H9 (cell line): ENCODE data around the gene DOK5. TPM values are rescaled to one million over a fixed set of nuclear protein-coding genes. Genes with fewer than 3 reads are reported as not detected.

Experiments used
- DNase-seq: peaks from one replicate; pipeline ENCODE4 v3.0.0-alpha.2; 2017
- H2AFZ ChIP-seq: one replicate; pipeline ENCODE4 v1.6.1; 2013; ENCODE audit warnings: mild to moderate bottlenecking, low read length, control low read depth, moderate library complexity
- H2AK5ac ChIP-seq: 2 replicates; pipeline ENCODE4 v1.6.1; 2013; ENCODE audit warnings: low read length, control low read depth, mixed read lengths; ENCODE audit not compliant: insufficient read length
- H2BK120ac ChIP-seq: one replicate; pipeline ENCODE4 v1.6.1; 2013; ENCODE audit warnings: low read depth, mild to moderate bottlenecking, low read length, control low read depth, inconsistent platforms; ENCODE audit not compliant: poor library complexity, severe bottlenecking
- H2BK12ac ChIP-seq: 2 replicates; pipeline ENCODE4 v1.6.1; 2013; ENCODE audit warnings: low read length, control low read depth, mixed read lengths, low read depth; ENCODE audit not compliant: insufficient read length
- H2BK15ac ChIP-seq: 2 replicates; pipeline ENCODE4 v1.6.1; 2013; ENCODE audit warnings: low read depth, low read length, control low read depth
- H2BK20ac ChIP-seq: one replicate; pipeline ENCODE4 v1.6.1; 2013; ENCODE audit warnings: low read depth, mild to moderate bottlenecking, low read length, control low read depth, inconsistent platforms; ENCODE audit not compliant: poor library complexity, severe bottlenecking
- H2BK5ac ChIP-seq: 2 replicates; pipeline ENCODE4 v1.6.1; 2013; ENCODE audit warnings: low read length, control low read depth, mixed read lengths; ENCODE audit not compliant: insufficient read length
- H3K14ac ChIP-seq: 2 replicates; pipeline ENCODE4 v1.6.1; 2013; ENCODE audit warnings: low read length, control low read depth; ENCODE audit not compliant: insufficient read depth
- H3K18ac ChIP-seq: 2 replicates; pipeline ENCODE4 v1.6.1; 2013; ENCODE audit warnings: low read depth, mild to moderate bottlenecking, mixed read lengths, low read length, control low read depth; ENCODE audit not compliant: insufficient read length
- H3K23ac ChIP-seq: 2 replicates; pipeline ENCODE4 v1.6.1; 2013; ENCODE audit warnings: low read length, control low read depth, mixed read lengths, low read depth; ENCODE audit not compliant: insufficient read length
- H3K23me2 ChIP-seq: 2 replicates; pipeline ENCODE4 v1.6.1; 2013; ENCODE audit warnings: low read depth, mild to moderate bottlenecking, mixed read lengths, low read length, control low read depth; ENCODE audit not compliant: insufficient read length, poor library complexity, severe bottlenecking
- H3K27ac ChIP-seq: 2 replicates; pipeline ENCODE4 v1.5.1; 2013; ENCODE audit warnings: low read length, control low read depth, mixed read lengths, low read depth; ENCODE audit not compliant: insufficient read length
- H3K27me3 ChIP-seq: 2 replicates; pipeline ENCODE4 v1.6.1; 2013; ENCODE audit warnings: low read length, control low read depth, inconsistent platforms; ENCODE audit not compliant: insufficient read depth
- H3K4ac ChIP-seq: 2 replicates; pipeline ENCODE4 v1.6.1; 2013; ENCODE audit warnings: low read depth, mild to moderate bottlenecking, control low read depth, inconsistent platforms, low read length, moderate library complexity
- H3K4me1 ChIP-seq: 2 replicates; pipeline ENCODE4 v1.6.1; 2013; ENCODE audit warnings: low read length, control low read depth, inconsistent platforms; ENCODE audit not compliant: insufficient read depth
- H3K4me2 ChIP-seq: 2 replicates; pipeline ENCODE4 v1.6.1; 2013; ENCODE audit warnings: low read length, control low read depth, mixed read lengths; ENCODE audit not compliant: insufficient read length, insufficient read depth
- H3K56ac ChIP-seq: 2 replicates; pipeline ENCODE4 v1.6.1; 2013; ENCODE audit warnings: low read depth, mild to moderate bottlenecking, mixed read lengths, low read length, control low read depth; ENCODE audit not compliant: insufficient read length
- H3K79me1 ChIP-seq: 2 replicates; pipeline ENCODE4 v1.6.1; 2013; ENCODE audit warnings: low read depth, mild to moderate bottlenecking, moderate library complexity, low read length, control low read depth, inconsistent platforms; ENCODE audit not compliant: insufficient read depth, poor library complexity, severe bottlenecking
- H3K79me2 ChIP-seq: 2 replicates; pipeline ENCODE4 v1.6.1; 2013; ENCODE audit warnings: low read length, control low read depth, inconsistent platforms; ENCODE audit not compliant: insufficient read depth
- H3K9ac ChIP-seq: 2 replicates; pipeline ENCODE4 v1.6.1; 2013; ENCODE audit warnings: low read length, control low read depth, mixed read lengths; ENCODE audit not compliant: insufficient read length; ENCODE audit errors: extremely low read depth
- H3K9me3 ChIP-seq: one replicate; pipeline ENCODE4 v1.6.1; 2013; ENCODE audit warnings: low read depth, low read length, inconsistent platforms; ENCODE audit not compliant: control insufficient read depth
- H3T11ph ChIP-seq: one replicate; pipeline ENCODE4 v1.6.1; 2013; ENCODE audit warnings: mild to moderate bottlenecking, low read length, control low read depth, inconsistent platforms
- H4K20me1 ChIP-seq: one replicate; pipeline ENCODE4 v1.6.1; 2013; ENCODE audit not compliant: control insufficient read depth, insufficient read length, insufficient read depth
- H4K5ac ChIP-seq: 2 replicates; pipeline ENCODE4 v1.6.1; 2013; ENCODE audit warnings: low read depth, mild to moderate bottlenecking, mixed read lengths, low read length, control low read depth; ENCODE audit not compliant: insufficient read length
- H4K8ac ChIP-seq: replicated peaks from 2 replicates; pipeline ENCODE4 v1.6.1; 2013; ENCODE audit warnings: low read length, control low read depth, mixed read lengths, low read depth; ENCODE audit not compliant: insufficient read length
- H4K91ac ChIP-seq: 2 replicates; pipeline ENCODE4 v1.6.1; 2013; ENCODE audit warnings: low read depth, mild to moderate bottlenecking, moderate library complexity, mixed read lengths, low read length, control low read depth; ENCODE audit not compliant: insufficient read length
- H3K27ac Mint-ChIP-seq, 3 experiments: 2 replicates in 2 of 3; 3 replicates in 1 of 3; pipeline ENCODE4 v1.8.0; 2020 to 2021; ENCODE audit warnings: mixed read lengths in 3 of 3, mild to moderate bottlenecking in 1 of 3, moderate library complexity in 1 of 3
- H3K27me3 Mint-ChIP-seq: 2 replicates; pipeline ENCODE4 v1.8.0; 2021; ENCODE audit warnings: low read depth, mild to moderate bottlenecking, moderate library complexity, mixed read lengths
- H3K36me3 Mint-ChIP-seq, 3 experiments: 2 replicates in 2 of 3; 3 replicates in 1 of 3; pipeline ENCODE4 v1.8.0; 2020 to 2021; ENCODE audit warnings: low read depth in 3 of 3, mixed read lengths in 3 of 3; ENCODE audit not compliant: insufficient read depth in 1 of 3
- H3K4me1 Mint-ChIP-seq, 2 experiments: 2 replicates each; pipeline ENCODE4 v1.8.0; 2020; ENCODE audit warnings: mixed read lengths in 2 of 2
- H3K4me3 Mint-ChIP-seq, 2 experiments: 2 replicates in 1 of 2; 3 replicates in 1 of 2; pipeline ENCODE4 v1.8.0; 2020 to 2021; ENCODE audit warnings: mild to moderate bottlenecking in 2 of 2, mixed read lengths in 2 of 2, moderate library complexity in 1 of 2
- H3K9me3 Mint-ChIP-seq, 2 experiments: 2 replicates in 1 of 2; 3 replicates in 1 of 2; pipeline ENCODE4 v1.8.0; 2020; ENCODE audit warnings: mild to moderate bottlenecking in 2 of 2, mixed read lengths in 2 of 2, moderate library complexity in 1 of 2
- CTCF ChIP-seq: fragments of 200-600 bp; sonication (generic); conservative IDR thresholded peaks from 3 replicates; pipeline ENCODE4 v1.8.0; 2021; ENCODE audit warnings: antibody characterized with exemption, mild to moderate bottlenecking
- WGBS: extraction: QIAGEN DNeasy Blood & Tissue Kit; methylation state at CpG from one replicate; pipeline ENCODE4 v1.1.7; 2013; ENCODE audit warnings: missing lambda C conversion rate, low lambda C conversion rate, mixed read lengths; ENCODE audit not compliant: insufficient read length; ENCODE audit errors: extremely low coverage; 5-methylcytosine and 5-hydroxymethylcytosine counted together
- total RNA-seq: library from RNA; stranded (reverse); gene quantifications from 2 replicates; pipeline ENCODE4 v1.2.1, GENCODE V29; 2021

DOK5 gene
- total RNA-seq, 1 experiment from 2014 or later = 4.5 TPM

- no peak for DNase-seq
- H4K20me1 ChIP-seq = no peaks in the 10 kb centered on the region
- TF ChIP-seq CTCF = no peak
- Mint-ChIP-seq H3K4me3 (no peak overlapping the region), H3K27me3 (peaks cover 46% of the 10 kb centered on the region), H3K9me3 (no peaks in the 10 kb centered on the region; a peak in 1 of 5 replicates), H3K27ac (no peak overlapping the region), H3K36me3 (no peaks in the 10 kb centered on the region; a peak in 1 of 7 replicates), H3K4me1 (peaks cover 24 to 26% of the 10 kb centered on the region in 2 experiments)
- no peak overlapping the region for H2BK5ac ChIP-seq
- no peak overlapping the region for H2AK5ac ChIP-seq
- H3K4me1 ChIP-seq = no peaks in the 10 kb centered on the region
- H2AFZ ChIP-seq = no peak overlapping the region
- H3K23ac ChIP-seq = no peak overlapping the region
- no peaks in the 10 kb centered on the region for H3K9me3 ChIP-seq
- no peak overlapping the region for H2BK12ac ChIP-seq
- peaks cover 10% of the 10 kb centered on the region for H3K23me2 ChIP-seq
- H2BK20ac ChIP-seq = no peak overlapping the region
- H4K91ac ChIP-seq = no peak overlapping the region
- no peak overlapping the region for H3K56ac ChIP-seq
- no peak overlapping the region for H3K27ac ChIP-seq
- no peaks in the 10 kb centered on the region for H3K79me1 ChIP-seq
- no peak overlapping the region for H4K8ac ChIP-seq
- no peak overlapping the region for H3K9ac ChIP-seq
- no peaks in the 10 kb centered on the region for H3K79me2 ChIP-seq
- peaks cover 3% of the 10 kb centered on the region; the same call in 1 of the 2 replicates for H3K27me3 ChIP-seq
- H3K4me2 ChIP-seq = no peak overlapping the region
- H3K18ac ChIP-seq = no peak overlapping the region
- H4K5ac ChIP-seq = no peak overlapping the region
- H3K14ac ChIP-seq = no peak overlapping the region
- H3T11ph ChIP-seq = no peak overlapping the region
- H2BK120ac ChIP-seq = no peak overlapping the region
- no CpG with 5 or more reads among the region's 3 CpGs for WGBS
- H3K4ac ChIP-seq = no peak overlapping the region
- H2BK15ac ChIP-seq = no peak overlapping the region
Measured at GRCh38 chr20:54474046-54474445, 1.3 kb upstream of the DOK5 start.
